Prostate gland (tissue), 2 donors: Measurements from ENCODE around the gene PPP2R5A. TPM values are rescaled to one million over a fixed set of nuclear protein-coding genes. Genes with fewer than 3 reads are reported as not detected.

Experiments
- DNase-seq: peaks from one replicate; pipeline ENCODE4 v3.0.0-alpha.2; 2019; ENCODE audit warnings: low spot score
- H3K27ac ChIP-seq, 2 donors: fragments of 200-600 bp; sonication (generic); 2 replicates each; pipeline ENCODE4 v1.5.1; 2017 to 2019
- H3K27me3 ChIP-seq: fragments of 200-600 bp; sonication (generic); replicated peaks from 2 replicates; pipeline ENCODE4 v1.5.1; 2019; ENCODE audit not compliant: insufficient read depth
- H3K36me3 ChIP-seq, 2 donors: fragments of 200-600 bp; sonication (generic); 1 replicate in 1 of 2; 2 replicates in 1 of 2; pipeline versions ENCODE4 v1.5.1 to v1.8.1; 2017 to 2019
- H3K4me1 ChIP-seq: fragments of 200-600 bp; sonication (generic); replicated peaks from 2 replicates; pipeline ENCODE4 v1.5.1; 2019
- H3K4me3 ChIP-seq, 2 donors: fragments of 200-600 bp; sonication (generic); 2 replicates each; pipeline ENCODE4 v1.5.1; 2017 to 2019
- H3K9me3 ChIP-seq: fragments of 200-600 bp; sonication (generic); 2 replicates; pipeline ENCODE4 v1.5.1; 2017
- CTCF ChIP-seq, 4 experiments: fragments of 200-600 bp in 2 of 4; fragments of 450-650 bp in 2 of 4; sonication (generic) in 2 of 4; IDR thresholded peaks; 1 replicate in 3 of 4; 2 replicates in 1 of 4; pipeline ENCODE4 v1.5.1; 2016 to 2019; ENCODE audit warnings: antibody characterized with exemption in 4 of 4, mild to moderate bottlenecking in 2 of 4, moderate library complexity in 2 of 4
- POLR2A ChIP-seq: fragments of 450-650 bp; IDR thresholded peaks from one replicate; pipeline ENCODE4 v1.6.1; 2016; ENCODE audit warnings: antibody characterized with exemption, mild to moderate bottlenecking
- POLR2AphosphoS5 ChIP-seq: sonication (generic); formaldehyde crosslinking; IDR thresholded peaks from one replicate; pipeline ENCODE4 v1.6.1; 2017; ENCODE audit warnings: antibody characterized with exemption
- WGBS: methylation state at CpG from one replicate; pipeline ENCODE4 v1.1.5; 2018; 5-methylcytosine and 5-hydroxymethylcytosine counted together
- intact Hi-C: fragments of 100-400 bp; cut with DNase I; formaldehyde crosslinking; loops from one replicate; pipeline ENCODE4 v1.14.2; 2022
- total RNA-seq, 2 donors: library from RNA; depleted of rRNA; stranded (reverse); fragments of >200 nt; gene quantifications; one replicate each; pipeline ENCODE4 v1.1.0, GENCODE V29; 2016

PPP2R5A gene
- total RNA-seq, 2 donors from 2014 or later = 33.5 to 49.5 TPM

- intact Hi-C loops = no loop called here
- WGBS = 76% methylated on average over 2 of the region's 2 CpGs
- Histone ChIP-seq H3K36me3 (no peaks in the 10 kb centered on the region), H3K4me1 (no peaks in the 10 kb centered on the region), H3K27ac (no peak overlapping the region), H3K4me3 (no peak overlapping the region), H3K9me3 (no peaks in the 10 kb centered on the region), H3K27me3 (no peaks in the 10 kb centered on the region)
- no peak for DNase-seq
- no peak for TF ChIP-seq CTCF (IDR thresholded peaks at IDR 0.05)
- no peak for TF ChIP-seq POLR2A
- TF ChIP-seq POLR2AphosphoS5 = no peak
Observed at GRCh38 chr1:212261361-212261929, 23.8 kb upstream of the PPP2R5A start.

DNA sequence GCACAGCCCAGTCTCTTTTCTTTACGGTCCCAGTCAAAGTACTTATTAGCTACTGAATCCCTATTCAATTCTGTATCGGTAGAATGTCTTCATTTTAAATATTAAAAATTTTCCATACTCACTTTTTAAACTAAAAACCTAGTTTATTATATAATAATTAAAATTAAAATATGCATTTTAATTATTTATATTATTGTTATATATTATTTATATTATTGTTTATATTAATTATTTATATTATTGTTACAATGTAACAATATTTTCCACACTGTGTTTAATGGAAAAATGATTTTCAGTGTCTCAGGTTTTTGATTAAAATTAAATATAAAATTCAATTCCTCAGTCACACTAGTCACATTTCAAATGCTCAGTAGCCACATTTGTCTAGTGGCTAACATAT, 18.2 kb upstream of the PPP2R5A start:
- no peaks in the 10 kb centered on the region for H3K9me3 ChIP-seq
- H3K4me1 ChIP-seq = no peaks in the 10 kb centered on the region
- TF ChIP-seq POLR2A (no peak), CTCF (IDR thresholded peaks at IDR 0.05) (no peak), POLR2AphosphoS5 (no peak)
- no peaks in the 10 kb centered on the region for H3K36me3 ChIP-seq
- 99% methylated on average over 2 of the region's 2 CpGs for WGBS
- no peak for DNase-seq
- H3K27ac ChIP-seq = no peak overlapping the region
- H3K4me3 ChIP-seq = no peak overlapping the region
- intact Hi-C loops = no loop called here
- no peaks in the 10 kb centered on the region for H3K27me3 ChIP-seq

- H3K4me3 ChIP-seq = no peak overlapping the region
- H3K36me3 ChIP-seq = no peaks in the 10 kb centered on the region
- H3K4me1 ChIP-seq = no peaks in the 10 kb centered on the region
- TF ChIP-seq CTCF (IDR thresholded peaks at IDR 0.05) (no peak), POLR2A (no peak), POLR2AphosphoS5 (no peak)
- no peak overlapping the region for H3K27ac ChIP-seq
- no peaks in the 10 kb centered on the region for H3K9me3 ChIP-seq
- DNase-seq = no peak
- intact Hi-C loops = no loop called here
- no peaks in the 10 kb centered on the region for H3K27me3 ChIP-seq
- 64% methylated on average over 2 of the region's 2 CpGs for WGBS
Observed at GRCh38 chr1:212267460-212267859, 17.8 kb upstream of the PPP2R5A start.

GRCh38 chr1:212269306-212269705, 15.9 kb upstream of the PPP2R5A start:
- Histone ChIP-seq H3K9me3 (no peaks in the 10 kb centered on the region), H3K27ac (no peak overlapping the region), H3K4me1 (no peaks in the 10 kb centered on the region), H3K36me3 (no peaks in the 10 kb centered on the region), H3K4me3 (no peak overlapping the region), H3K27me3 (no peaks in the 10 kb centered on the region)
- TF ChIP-seq POLR2A = no peak
- TF ChIP-seq POLR2AphosphoS5 = no peak
- no peak for TF ChIP-seq CTCF (IDR thresholded peaks at IDR 0.05)
- intact Hi-C loops = no loop called here
- DNase-seq = no peak

GRCh38 chr1:212270564-212270963, 14.6 kb upstream of the PPP2R5A start:
- 74% methylated on average over 2 of the region's 2 CpGs for WGBS
- Histone ChIP-seq H3K36me3 (no peaks in the 10 kb centered on the region), H3K4me1 (no peaks in the 10 kb centered on the region), H3K27me3 (no peaks in the 10 kb centered on the region), H3K4me3 (no peak overlapping the region), H3K27ac (no peak overlapping the region), H3K9me3 (no peaks in the 10 kb centered on the region)
- DNase-seq = no peak
- TF ChIP-seq POLR2AphosphoS5 = no peak
- TF ChIP-seq POLR2A = no peak
- TF ChIP-seq CTCF (IDR thresholded peaks at IDR 0.05) = no peak
- intact Hi-C loops = no loop called here
